ENCODE results near the gene NTM. TPM values are rescaled to one million over a fixed set of nuclear protein-coding genes. Genes with fewer than 3 reads are reported as not detected.
"Not testable (repeated sequence)": the region's sequence is repeated elsewhere in the genome, so short reads cannot be mapped to it uniquely, and the experiment has no call there.

The NTM gene
- total and polyA plus RNA-seq, 10 donors, result 0.13 to 1.6 (median 0.67) TPM

GRCh38 chr11:131488238-131488637 is 117.8 kb downstream of the NTM start:
- Histone ChIP-seq H3K9me3 (no peaks in the 10 kb centered on the region), H3K27ac (no peak overlapping the region), H3K36me3 (no peaks in the 10 kb centered on the region), H3K4me1 (no peaks in the 10 kb centered on the region), H3K4me3 (no peak overlapping the region), H3K27me3 (replicated peaks in 1 of 7) (peaks cover 0 to 4% (median 0%) of the 10 kb centered on the region in 7 donors)
- DNase-seq, result no peak
- TF ChIP-seq POLR2AphosphoS5 (IDR thresholded peaks at IDR 0.05) (no peak), POLR2A (IDR thresholded peaks at IDR 0.05) (no peak)
- TF ChIP-seq, protein P1, sequence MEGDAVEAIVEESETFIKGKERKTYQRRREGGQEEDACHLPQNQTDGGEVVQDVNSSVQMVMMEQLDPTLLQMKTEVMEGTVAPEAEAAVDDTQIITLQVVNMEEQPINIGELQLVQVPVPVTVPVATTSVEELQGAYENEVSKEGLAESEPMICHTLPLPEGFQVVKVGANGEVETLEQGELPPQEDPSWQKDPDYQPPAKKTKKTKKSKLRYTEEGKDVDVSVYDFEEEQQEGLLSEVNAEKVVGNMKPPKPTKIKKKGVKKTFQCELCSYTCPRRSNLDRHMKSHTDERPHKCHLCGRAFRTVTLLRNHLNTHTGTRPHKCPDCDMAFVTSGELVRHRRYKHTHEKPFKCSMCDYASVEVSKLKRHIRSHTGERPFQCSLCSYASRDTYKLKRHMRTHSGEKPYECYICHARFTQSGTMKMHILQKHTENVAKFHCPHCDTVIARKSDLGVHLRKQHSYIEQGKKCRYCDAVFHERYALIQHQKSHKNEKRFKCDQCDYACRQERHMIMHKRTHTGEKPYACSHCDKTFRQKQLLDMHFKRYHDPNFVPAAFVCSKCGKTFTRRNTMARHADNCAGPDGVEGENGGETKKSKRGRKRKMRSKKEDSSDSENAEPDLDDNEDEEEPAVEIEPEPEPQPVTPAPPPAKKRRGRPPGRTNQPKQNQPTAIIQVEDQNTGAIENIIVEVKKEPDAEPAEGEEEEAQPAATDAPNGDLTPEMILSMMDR (IDR thresholded peaks at IDR 0.05 in 8 of 11, conservative IDR thresholded peaks at IDR 0.05 in 3 of 11), result no peak
- intact Hi-C loops (cut with DNase I; ENCODE audit: low total_unique reads), result no loop called here
- WGBS, 5 donors, result 55 to 83% (median 67%) methylated on average over 4 of the region's 4 CpGs

GRCh38 chr11:131491503-131491902 is 121.1 kb downstream of the NTM start:
- H3K9me3 ChIP-seq, result no peaks in the 10 kb centered on the region
- H3K27ac ChIP-seq, result no peak overlapping the region
- H3K27me3 ChIP-seq (replicated peaks in 1 of 7), result peaks cover 0 to 4% (median 0%) of the 10 kb centered on the region in 7 donors
- no peaks in the 10 kb centered on the region for H3K36me3 ChIP-seq
- WGBS, 5 donors, result 74 to 80% (median 77%) methylated on average over 4 of the region's 4 CpGs
- TF ChIP-seq POLR2AphosphoS5 (IDR thresholded peaks at IDR 0.05) (no peak), POLR2A (IDR thresholded peaks at IDR 0.05) (no peak)
- TF ChIP-seq, protein P1 (IDR thresholded peaks at IDR 0.05 in 8 of 11, conservative IDR thresholded peaks at IDR 0.05 in 3 of 11), result no peak
- intact Hi-C loops (cut with DNase I; ENCODE audit: low total_unique reads), result no loop called here
- no peak for DNase-seq
- no peak overlapping the region for H3K4me3 ChIP-seq
- no peaks in the 10 kb centered on the region for H3K4me1 ChIP-seq

DNA sequence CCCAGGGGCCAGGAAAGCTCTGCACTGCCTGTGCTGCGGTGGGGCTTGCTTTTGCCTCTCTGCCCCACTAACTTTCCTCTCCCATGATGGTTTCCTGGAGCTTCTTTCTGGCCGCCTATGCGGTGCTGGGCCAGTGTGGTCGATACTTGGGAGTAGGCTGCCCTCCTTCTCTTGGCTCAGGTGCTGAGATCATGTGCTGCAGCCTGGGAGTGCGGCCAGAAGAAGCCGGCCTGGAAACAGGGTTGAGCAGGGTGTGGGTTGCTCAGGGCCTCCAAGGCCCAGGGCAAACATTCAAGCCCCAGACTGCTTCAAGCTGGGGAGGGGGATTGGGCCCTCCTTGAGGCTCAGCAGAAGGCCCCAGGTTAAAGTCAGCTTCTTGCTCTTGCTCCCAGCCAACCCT is 125.0 kb downstream of the NTM start:
- intact Hi-C loops (cut with DNase I; ENCODE audit: low total_unique reads), result no loop called here
- WGBS, 5 donors, result 73 to 81% (median 76%) methylated on average over 4 to 6 of the region's 6 CpGs

GRCh38 chr11:131497686-131498085 is 127.3 kb downstream of the NTM start:
- intact Hi-C loops (cut with DNase I; ENCODE audit: low total_unique reads); H3K4me1 ChIP-seq; H3K36me3 ChIP-seq; H3K9me3 ChIP-seq; H3K4me3 ChIP-seq; DNase-seq; H3K27me3 ChIP-seq (replicated peaks in 1 of 7); H3K27ac ChIP-seq: not testable (repeated sequence)
- 85 to 93% (median 90%) methylated on average over 5 of the region's 5 CpGs for whole genome bisulfite sequencing, 5 donors

More for the DNA sequence above, 125.0 kb downstream of the NTM start:
- no peaks in the 10 kb centered on the region for H3K9me3 ChIP-seq
- no peak overlapping the region for H3K4me3 ChIP-seq
- H3K4me1 ChIP-seq, result no peaks in the 10 kb centered on the region
- no peak for TF ChIP-seq POLR2A (IDR thresholded peaks at IDR 0.05)
- TF ChIP-seq, protein P1 (IDR thresholded peaks at IDR 0.05 in 8 of 11, conservative IDR thresholded peaks at IDR 0.05 in 3 of 11), result no peak
- no peak for TF ChIP-seq POLR2AphosphoS5 (IDR thresholded peaks at IDR 0.05)
- H3K27me3 ChIP-seq (replicated peaks in 1 of 7), result no peaks in the 10 kb centered on the region
- no peak for DNase-seq
- H3K36me3 ChIP-seq, result no peaks in the 10 kb centered on the region
- H3K27ac ChIP-seq, result no peak overlapping the region

- no peaks in the 10 kb centered on the region for H3K27me3 ChIP-seq (replicated peaks in 1 of 7)
- H3K4me1 ChIP-seq, result no peaks in the 10 kb centered on the region
- intact Hi-C loops (cut with DNase I; ENCODE audit: low total_unique reads), result no loop called here
- TF ChIP-seq POLR2AphosphoS5 (IDR thresholded peaks at IDR 0.05) (no peak), POLR2A (IDR thresholded peaks at IDR 0.05) (no peak)
- TF ChIP-seq, protein P1 (IDR thresholded peaks at IDR 0.05 in 8 of 11, conservative IDR thresholded peaks at IDR 0.05 in 3 of 11), result no peak
- H3K27ac ChIP-seq, result no peak overlapping the region
- H3K9me3 ChIP-seq, result no peaks in the 10 kb centered on the region
- H3K4me3 ChIP-seq, result no peak overlapping the region
- H3K36me3 ChIP-seq, result no peaks in the 10 kb centered on the region
- 63 to 83% (median 79%) methylated on average over 6 to 7 of the region's 7 CpGs for WGBS, 5 donors
- DNase-seq, result no peak
Measured at GRCh38 chr11:131498631-131499160, 128.3 kb downstream of the NTM start.

Measured in spleen (tissue), 11 donors.